IPS-NIHi7 (cell line): ENCODE data around the gene GPAT3.
"Not testable (repeated sequence)": the region's sequence is repeated elsewhere in the genome, so short reads cannot be mapped to it uniquely, and the experiment has no call there.

Source experiments
- DNase-seq: peaks from one replicate; pipeline ENCODE4 v3.0.0; 2012; ENCODE audit warnings: mixed read lengths; ENCODE audit errors: extremely low spot score

GPAT3 gene

DNA sequence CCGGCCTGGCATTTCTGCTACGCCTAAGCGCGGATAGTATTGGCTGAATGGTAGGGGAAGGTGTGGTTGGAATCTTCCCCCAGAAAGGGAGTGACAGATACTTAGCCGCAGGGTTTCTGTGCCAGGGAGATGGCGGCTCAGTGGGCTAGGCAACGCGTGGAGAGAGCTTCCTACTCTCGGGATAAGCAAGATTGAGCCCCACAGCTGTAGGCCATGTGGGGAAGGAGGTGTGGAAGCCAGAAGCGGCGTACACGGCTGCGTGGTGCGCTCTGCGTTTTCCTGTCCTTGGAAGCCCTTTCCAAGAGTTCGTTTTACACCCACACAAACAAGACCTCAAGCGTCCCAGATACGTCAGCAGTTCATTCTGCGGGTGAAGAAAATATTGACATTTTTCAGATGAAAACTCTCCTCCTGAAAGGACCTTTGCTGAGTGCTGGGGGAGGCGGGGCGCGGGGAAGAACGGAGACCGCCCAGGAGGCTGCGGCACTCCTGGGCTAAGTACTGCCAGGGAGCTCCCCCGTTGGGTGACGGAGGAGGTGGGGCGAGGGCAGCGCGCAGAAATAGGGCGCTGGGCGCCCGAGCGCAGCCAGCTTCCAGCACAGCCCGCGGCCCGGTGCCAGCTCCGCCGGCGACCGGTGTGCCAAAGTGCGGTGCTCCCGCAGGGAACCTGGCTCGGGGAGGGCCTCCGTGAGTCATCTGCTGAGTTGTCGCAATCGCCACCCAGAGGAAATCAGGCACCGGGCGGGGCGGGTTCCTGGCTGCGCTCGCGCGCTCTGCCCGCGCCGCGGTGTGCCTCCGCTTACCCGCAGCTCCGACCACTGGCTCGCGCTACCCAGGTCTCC lies at the start of gene GPAT3:
Gene GPAT3 (plus strand): TSS at position 589 of the 842 bp plus-strand sequence. CDS start 515 bp downstream, outside the sequence.
- peak; percentile 75 for DNase-seq

DNA sequence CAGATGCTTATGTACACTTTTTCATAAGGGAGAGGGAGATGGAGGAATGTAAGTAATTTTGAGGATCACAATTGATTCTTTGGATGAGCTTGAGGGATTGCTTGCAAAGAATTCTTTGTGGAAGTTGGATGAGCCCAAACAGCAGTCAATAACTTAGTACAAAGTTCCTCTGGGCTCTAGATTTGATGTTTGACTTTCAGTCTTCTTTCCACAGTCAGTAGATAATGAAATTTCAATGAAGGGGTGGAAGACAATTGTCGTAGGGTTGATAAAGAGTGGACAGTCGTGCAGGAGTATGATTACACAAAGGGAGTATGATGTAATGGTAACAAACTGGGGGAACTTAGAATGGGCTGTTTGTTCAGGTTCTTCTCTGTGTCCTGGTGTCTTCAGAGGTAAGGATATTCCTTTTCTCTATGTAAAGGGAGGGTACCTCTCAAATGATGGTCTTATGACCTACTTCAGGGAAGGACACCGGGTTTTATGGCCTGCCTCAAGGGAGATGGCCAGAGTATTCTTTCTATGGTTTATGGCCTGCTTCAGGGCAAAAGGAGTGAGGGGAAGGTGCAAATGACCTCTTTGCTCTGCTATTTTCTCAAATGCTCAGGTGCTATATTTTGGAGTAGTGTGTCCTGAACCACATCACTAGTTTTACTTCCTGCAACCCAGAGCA lies 49.3 kb upstream of the GPAT3 start:
- DNase-seq: no peak

DNA sequence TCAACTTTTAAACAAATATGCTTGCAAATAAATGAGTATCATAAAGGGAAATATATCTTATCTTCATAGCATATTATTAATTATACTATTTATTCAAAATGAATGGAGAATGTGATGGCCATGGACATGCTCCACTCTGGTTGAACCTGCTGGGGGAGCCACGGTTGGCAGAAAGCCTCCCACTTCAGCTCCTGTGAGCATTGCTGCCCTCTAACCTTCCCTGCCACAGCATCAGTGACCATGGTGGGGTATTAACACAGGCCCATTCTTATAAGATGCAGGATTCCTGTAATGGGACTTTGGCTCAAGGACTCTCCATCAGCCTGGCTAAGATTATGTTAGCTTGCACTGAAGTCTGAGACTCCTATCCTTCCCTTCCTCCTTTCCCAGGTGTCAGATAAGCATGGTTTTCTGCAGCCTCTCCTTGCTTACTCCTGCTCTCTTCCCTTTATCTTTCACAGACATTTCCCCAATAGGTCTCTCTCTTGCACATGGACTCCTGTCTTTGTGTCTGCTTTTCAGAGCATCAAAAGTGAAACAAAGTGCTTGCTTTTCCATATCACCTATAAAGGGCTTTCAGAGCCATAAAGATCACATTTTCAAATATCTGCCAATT lies 46.1 kb upstream of the GPAT3 start:
- DNase-seq: peak; percentile 24

DNA sequence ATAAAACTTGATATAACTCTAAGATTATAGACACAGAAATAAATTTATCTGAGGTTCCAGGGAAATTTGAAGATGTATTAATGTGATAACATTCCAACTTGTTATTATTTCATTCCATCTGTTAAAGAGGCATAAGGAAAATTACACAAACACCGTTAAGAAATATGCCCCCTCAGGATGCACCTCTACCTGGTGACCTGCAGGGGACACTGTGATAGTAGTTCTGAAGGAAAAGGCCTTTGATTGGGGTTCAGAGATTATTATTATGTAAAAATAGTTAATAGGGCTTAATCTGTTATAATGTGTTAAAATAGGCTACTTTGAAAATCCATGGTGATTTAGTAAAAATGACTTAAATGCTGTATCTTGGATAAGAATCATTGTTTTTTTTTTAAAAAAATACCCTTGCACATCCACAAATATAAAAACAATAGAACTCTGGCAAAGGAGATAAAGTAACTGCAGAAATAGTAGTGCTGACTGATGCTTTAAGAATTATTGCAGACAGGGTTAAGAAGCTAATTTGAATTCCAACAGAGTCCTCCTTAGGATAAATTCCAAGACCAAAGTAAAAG lies 44.9 kb upstream of the GPAT3 start:
- DNase-seq: peak; percentile 46

- DNase-seq: not testable (repeated sequence)
Observed at GRCh38 chr4:83496085-83496917, 39.6 kb upstream of the GPAT3 start.

GRCh38 chr4:83498187-83498586 lies 37.7 kb upstream of the GPAT3 start:
- no peak for DNase-seq

- DNase-seq: not testable (repeated sequence)
Observed at GRCh38 chr4:83501671-83502070, 34.2 kb upstream of the GPAT3 start.

DNA sequence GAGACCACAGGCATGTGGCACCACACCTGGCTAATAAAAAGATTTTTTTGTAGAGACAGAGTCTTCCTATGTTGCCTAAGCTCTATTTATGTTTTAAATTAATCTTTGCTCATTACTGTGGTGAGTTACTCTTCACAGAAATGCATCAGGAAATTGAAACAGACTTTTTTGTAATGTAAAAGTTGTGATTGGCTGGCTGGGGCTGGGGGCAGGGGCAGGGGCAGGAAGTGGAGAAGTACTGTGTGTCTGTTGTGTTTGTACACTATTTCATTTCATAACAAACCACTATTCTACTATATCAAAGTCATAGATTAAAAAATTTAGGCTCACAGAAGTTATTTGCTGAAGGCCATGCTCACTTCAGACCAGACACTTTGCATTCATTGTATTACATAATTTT lies 31.9 kb upstream of the GPAT3 start:
- no peak for DNase-seq

DNA sequence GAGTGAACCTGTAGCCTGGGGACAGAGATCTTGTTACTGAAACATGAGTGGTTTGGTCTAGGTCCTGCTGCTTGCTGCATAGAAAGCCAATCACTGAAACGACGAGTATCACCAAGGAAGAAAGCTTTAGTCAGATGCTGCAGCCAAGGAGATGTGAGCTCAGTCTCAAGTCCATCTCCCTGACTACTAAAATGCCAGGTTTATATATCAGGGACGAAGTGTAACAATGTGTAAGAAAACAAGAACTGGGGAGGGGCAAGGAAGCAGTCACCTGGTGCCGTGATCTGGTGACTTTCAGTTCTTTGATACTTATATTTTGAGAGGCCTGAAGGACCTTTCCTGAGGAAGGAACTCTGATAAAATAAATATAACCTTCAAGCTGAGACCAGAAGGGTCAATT lies 31.4 kb upstream of the GPAT3 start:
- no peak for DNase-seq

GRCh38 chr4:83504996-83505395 lies 30.9 kb upstream of the GPAT3 start:
- no peak for DNase-seq

GRCh38 chr4:83509156-83509585 lies 26.7 kb upstream of the GPAT3 start:
- DNase-seq: peak; percentile 68

DNA sequence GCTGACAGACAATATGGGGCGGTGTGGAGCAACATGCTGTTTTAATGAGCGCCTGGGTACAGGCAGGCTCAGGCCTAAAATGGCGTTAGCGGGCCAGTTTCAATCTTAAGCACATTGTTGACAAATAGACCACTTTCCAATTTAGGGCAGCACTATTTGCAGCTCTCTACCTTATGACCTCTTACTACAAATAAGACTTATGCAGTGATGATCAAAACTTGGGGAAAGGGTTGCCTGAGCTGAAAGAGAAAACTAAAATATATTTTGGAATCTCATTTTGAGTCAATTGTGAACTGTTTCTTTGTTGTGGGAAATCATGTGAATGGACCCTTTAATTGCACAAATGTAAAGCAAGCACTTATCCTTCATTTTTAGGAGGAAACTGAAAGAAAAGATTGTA lies 25.5 kb upstream of the GPAT3 start:
- DNase-seq: no peak

- DNase-seq: no peak
Observed at GRCh38 chr4:83516042-83516772, 19.7 kb upstream of the GPAT3 start.

DNA sequence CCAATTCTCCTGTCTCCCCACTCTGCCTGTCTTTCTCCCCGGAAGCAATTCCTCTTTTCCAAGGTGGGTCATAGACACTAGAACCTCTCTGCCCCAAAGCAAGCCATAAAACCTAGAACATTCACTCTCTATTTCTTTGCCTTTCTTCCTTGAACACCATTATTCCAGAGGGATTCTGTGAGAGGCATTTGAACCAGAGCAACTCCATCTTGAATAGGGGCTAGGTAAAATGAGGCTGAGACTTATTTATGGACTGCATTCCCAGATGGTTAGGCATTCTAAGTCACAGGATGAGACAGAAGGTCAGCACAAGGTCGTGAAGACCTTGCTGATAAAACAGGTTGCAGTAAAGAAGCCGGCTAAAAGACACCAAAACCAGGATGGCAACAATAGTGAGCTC lies 13.7 kb upstream of the GPAT3 start:
- DNase-seq: no peak

DNA sequence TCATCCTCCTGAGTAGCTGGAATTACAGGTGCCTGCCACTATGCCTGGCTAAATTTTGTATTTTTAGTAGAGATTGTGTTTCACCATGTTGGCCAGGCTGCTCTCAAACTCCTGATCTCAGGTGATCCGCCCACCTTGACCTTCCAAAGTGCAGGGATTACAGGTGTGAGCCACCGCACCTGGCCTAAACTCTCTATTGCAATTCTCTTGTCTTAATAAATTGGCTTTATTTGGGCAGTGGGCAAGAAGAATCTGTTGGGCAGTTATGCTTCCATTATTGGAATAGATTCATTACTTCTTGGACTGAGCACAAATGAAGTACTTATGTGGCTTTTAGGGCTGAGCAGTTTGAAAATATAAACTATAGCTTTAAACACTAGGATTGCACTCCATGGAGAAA lies 8.2 kb upstream of the GPAT3 start:
- no peak for DNase-seq

GRCh38 chr4:83536362-83537272 lies 709 bp downstream of the GPAT3 start:
- DNase-seq: peak; percentile 23

- no peak for DNase-seq
Observed at GRCh38 chr4:83542225-83542624, 6.3 kb downstream of the GPAT3 start.

DNA sequence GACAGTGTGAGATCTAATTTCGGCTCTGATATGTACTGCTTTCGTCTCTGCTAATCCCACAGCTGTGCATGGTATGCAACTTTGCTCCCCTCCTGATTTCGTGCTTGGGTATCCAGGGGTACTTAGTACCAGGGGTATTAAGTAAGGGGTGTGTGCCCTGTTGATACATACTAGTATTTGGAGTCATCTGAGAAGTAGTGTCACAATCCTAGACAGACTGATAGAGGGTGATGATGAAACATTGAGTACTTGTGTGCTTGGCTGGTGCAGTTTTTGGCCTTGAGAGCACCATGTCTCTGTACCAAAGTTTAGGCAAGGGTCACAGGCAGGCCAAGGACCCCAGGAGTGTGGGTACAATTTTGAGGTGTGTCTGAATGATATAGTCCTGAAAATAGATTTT lies 10.9 kb downstream of the GPAT3 start:
- no peak for DNase-seq

DNA sequence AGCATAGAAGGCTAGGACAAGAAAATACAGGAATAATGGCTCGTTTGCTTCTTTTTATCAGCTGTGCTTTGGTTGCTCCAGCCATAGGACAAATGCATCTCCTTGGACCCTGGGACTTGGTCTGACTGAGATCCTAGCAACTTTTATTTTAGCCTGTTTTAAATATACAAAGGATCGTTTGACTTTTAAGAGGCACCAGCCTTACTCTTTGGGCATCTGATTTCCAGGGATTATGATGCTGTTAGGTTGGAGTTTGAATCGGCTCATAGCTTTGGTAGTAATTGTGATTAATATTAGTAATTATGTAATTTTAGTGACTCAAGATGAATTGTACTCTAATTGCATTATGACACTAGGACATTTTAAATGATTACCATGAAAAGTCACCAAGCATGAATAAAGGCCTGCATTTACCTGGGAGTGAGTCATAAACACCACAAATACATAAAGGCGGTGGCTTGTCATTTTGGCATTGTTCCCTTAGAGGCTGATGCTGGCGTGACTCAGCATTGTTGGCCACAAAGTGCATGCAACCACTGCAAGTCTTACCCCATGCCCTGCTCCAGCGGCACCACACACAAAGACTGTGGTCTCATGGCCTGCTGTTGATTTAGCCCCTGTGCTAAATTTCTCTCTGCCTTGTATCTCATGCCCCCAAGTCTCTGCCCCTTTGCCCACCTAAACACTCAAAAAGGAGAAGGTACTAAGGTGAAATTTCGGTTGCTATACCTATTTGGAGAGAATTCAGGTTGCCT lies 12.4 kb downstream of the GPAT3 start:
- peak; percentile 46 for DNase-seq
